HG02588 (cell line): Measurements from ENCODE around the gene FLYWCH1.
"Not testable (repeated sequence)": the region's sequence is repeated elsewhere in the genome, so short reads cannot be mapped to it uniquely, and the experiment has no call there.

Experiments used
- ATAC-seq: cut with Tn5 transposase; IDR thresholded peaks from one replicate; pipeline ENCODE4 v1.9.1; 2021; ENCODE audit warnings: mild to moderate bottlenecking, moderate library complexity; ENCODE audit not compliant: unreplicated experiment

FLYWCH1 gene

GRCh38 chr16:2899564-2900072, 12.1 kb upstream of the FLYWCH1 start:
- no peak for ATAC-seq

GRCh38 chr16:2900526-2901075, 11.1 kb upstream of the FLYWCH1 start:
- no peak for ATAC-seq

- no peak for ATAC-seq
These were observed 9.2 kb upstream of the FLYWCH1 start for GRCh38 chr16:2902337-2903130.

- ATAC-seq = no peak
These were observed 7.4 kb upstream of the FLYWCH1 start for GRCh38 chr16:2904100-2904921.

GRCh38 chr16:2904922-2905240, 6.8 kb upstream of the FLYWCH1 start:
- ATAC-seq = peak; percentile 20

GRCh38 chr16:2905241-2905987, 6.3 kb upstream of the FLYWCH1 start:
- ATAC-seq = peak; percentile 60

GRCh38 chr16:2905988-2906387, 5.7 kb upstream of the FLYWCH1 start:
- ATAC-seq = no peak

- ATAC-seq = not testable (repeated sequence)
These were observed 4.5 kb upstream of the FLYWCH1 start for GRCh38 chr16:2907084-2907753.

GRCh38 chr16:2910441-2910969, 1.2 kb upstream of the FLYWCH1 start:
- ATAC-seq = no peak

- peak; percentile 21 for ATAC-seq
These were observed 834 bp downstream of the FLYWCH1 start for GRCh38 chr16:2912330-2913199.

- ATAC-seq = no peak
These were observed 1.9 kb downstream of the FLYWCH1 start for GRCh38 chr16:2913603-2914002.

- no peak for ATAC-seq
These were observed 2.5 kb downstream of the FLYWCH1 start for GRCh38 chr16:2914233-2914632.

- no peak for ATAC-seq
These were observed 3.6 kb downstream of the FLYWCH1 start for GRCh38 chr16:2915196-2915929.

GRCh38 chr16:2919511-2920255, 8.0 kb downstream of the FLYWCH1 start:
- ATAC-seq = no peak

- no peak for ATAC-seq
These were observed 11.8 kb downstream of the FLYWCH1 start for GRCh38 chr16:2923481-2923880.

GRCh38 chr16:2924901-2925755, 13.4 kb downstream of the FLYWCH1 start:
- no peak for ATAC-seq
